ENCODE measurements around the gene CYP4A22. TPM values are rescaled to one million over a fixed set of nuclear protein-coding genes. Genes with fewer than 3 reads are reported as not detected.

CYP4A22 gene, protein sequence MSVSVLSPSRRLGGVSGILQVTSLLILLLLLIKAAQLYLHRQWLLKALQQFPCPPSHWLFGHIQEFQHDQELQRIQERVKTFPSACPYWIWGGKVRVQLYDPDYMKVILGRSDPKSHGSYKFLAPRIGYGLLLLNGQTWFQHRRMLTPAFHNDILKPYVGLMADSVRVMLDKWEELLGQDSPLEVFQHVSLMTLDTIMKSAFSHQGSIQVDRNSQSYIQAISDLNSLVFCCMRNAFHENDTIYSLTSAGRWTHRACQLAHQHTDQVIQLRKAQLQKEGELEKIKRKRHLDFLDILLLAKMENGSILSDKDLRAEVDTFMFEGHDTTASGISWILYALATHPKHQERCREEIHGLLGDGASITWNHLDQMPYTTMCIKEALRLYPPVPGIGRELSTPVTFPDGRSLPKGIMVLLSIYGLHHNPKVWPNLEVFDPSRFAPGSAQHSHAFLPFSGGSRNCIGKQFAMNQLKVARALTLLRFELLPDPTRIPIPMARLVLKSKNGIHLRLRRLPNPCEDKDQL
- not detected in 2 replicates for total RNA-seq (2014; rRNA removed; shearing (Covaris generic))

DNA sequence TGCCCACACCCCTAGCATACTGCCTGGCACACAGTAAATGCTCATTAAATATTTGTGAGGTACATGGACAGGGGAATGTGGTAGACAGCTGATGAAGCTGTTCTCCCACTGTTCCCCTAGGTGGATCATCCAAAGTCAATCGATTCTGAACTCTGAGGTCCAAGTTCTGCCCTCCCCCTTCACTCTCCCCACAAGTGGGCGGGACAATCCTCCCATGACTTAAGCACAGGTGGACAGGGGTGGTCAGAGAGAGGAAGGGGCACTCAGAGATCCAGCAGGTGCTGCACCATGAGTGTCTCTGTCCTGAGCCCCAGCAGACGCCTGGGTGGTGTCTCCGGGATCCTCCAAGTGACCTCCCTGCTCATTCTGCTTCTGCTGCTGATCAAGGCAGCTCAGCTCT, at the start of gene CYP4A22:
Gene CYP4A22, plus strand, starts transcription at position 244 of the 400 bp plus-strand sequence. Its CDS starts 45 bp downstream, at position 289.

GRCh38 chr1:47189844-47190508, 52.7 kb downstream of the CYP4A22 start, which contains the start of gene PDZK1IP1:
Gene PDZK1IP1 (minus strand): TSS chr1:47190036. CDS start chr1:47189932, 104 bp downstream.

Other genes starting within 250 kb of the CYP4A22 start
- not detected in 2 replicates for gene CYP4A11, start 196.0 kb upstream of the CYP4A22 start, total RNA-seq (2014; rRNA removed; shearing (Covaris generic))
- gene CYP4X1, start 113.8 kb upstream of the CYP4A22 start, total RNA-seq (2014; rRNA removed; shearing (Covaris generic)), result 1.3 TPM in 2 replicates
- not detected in 2 replicates for gene CYP4Z1, start 70.2 kb upstream of the CYP4A22 start, total RNA-seq (2014; rRNA removed; shearing (Covaris generic))
- not detected in 2 replicates for gene PDZK1IP1, start 52.6 kb downstream of the CYP4A22 start, total RNA-seq (2014; rRNA removed; shearing (Covaris generic))
- 0.04 and 0.05 TPM in 2 replicates for gene TAL1, start 94.8 kb downstream of the CYP4A22 start, total RNA-seq (2014; rRNA removed; shearing (Covaris generic))
- gene STIL, start 176.7 kb downstream of the CYP4A22 start, total RNA-seq (2014; rRNA removed; shearing (Covaris generic)), result 19.9 TPM in 2 replicates
- 70.5 and 75.9 TPM in 2 replicates for gene CMPK1, start 196.3 kb downstream of the CYP4A22 start, total RNA-seq (2014; rRNA removed; shearing (Covaris generic))